T-helper 9 cell (primary cell): ENCODE measurements around the gene CYP2A6.

ENCODE experiments used
- DNase-seq: peaks from one replicate; pipeline ENCODE4 v3.0.0-alpha.2; 2020

Gene CYP2A6

DNA sequence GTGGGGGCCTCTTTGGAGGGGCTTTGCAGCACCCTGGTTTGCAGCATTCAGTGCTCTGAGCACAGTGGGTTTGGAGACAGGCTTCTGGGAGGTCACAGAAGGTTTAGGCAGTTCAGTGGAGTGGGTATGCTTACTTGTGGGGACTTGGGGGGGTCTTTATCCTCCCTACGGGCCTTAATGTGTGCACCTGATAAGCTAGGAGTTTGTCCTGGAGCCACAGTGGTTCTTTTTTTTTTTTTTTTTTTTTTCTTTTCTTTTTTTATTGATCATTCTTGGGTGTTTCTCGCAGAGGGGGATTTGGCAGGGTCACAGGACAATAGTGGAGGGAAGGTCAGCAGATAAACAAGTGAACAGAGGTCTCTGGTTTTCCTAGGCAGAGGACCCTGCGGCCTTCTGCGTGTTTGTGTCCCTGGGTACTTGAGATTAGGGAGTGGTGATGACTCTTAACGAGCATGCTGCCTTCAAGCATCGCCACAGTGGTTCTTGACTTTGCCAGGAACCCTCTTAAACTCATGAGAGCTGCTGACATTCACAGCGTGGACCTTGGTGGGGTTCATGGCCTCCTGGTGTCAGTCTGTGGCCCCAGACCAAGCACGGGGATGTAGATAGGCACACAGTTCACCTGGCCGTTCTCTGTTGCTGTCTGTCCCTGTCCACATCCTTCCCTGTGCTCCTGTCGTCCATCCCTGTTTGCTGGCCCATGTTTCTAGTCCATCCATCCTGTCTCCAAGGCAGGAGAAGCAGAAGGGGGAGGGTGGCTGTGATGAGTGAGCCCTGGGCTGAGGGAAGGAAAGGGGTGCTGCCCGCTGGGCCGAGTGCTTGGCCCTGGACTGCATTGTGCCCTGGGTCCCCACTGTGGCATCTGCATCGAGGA is 48.6 kb downstream of the CYP2A6 start:
- no peak for DNase-seq

DNA sequence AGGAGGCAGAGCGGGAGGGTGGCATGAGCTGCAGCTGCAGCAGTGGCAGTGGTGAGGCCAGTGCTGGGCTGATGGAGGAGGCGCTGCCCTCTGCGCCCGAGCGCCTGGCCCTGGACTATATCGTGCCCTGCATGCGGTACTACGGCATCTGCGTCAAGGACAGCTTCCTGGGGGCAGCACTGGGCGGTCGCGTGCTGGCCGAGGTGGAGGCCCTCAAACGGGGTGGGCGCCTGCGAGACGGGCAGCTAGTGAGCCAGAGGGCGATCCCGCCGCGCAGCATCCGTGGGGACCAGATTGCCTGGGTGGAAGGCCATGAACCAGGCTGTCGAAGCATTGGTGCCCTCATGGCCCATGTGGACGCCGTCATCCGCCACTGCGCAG is 49.3 kb downstream of the CYP2A6 start:
- no peak for DNase-seq

DNA sequence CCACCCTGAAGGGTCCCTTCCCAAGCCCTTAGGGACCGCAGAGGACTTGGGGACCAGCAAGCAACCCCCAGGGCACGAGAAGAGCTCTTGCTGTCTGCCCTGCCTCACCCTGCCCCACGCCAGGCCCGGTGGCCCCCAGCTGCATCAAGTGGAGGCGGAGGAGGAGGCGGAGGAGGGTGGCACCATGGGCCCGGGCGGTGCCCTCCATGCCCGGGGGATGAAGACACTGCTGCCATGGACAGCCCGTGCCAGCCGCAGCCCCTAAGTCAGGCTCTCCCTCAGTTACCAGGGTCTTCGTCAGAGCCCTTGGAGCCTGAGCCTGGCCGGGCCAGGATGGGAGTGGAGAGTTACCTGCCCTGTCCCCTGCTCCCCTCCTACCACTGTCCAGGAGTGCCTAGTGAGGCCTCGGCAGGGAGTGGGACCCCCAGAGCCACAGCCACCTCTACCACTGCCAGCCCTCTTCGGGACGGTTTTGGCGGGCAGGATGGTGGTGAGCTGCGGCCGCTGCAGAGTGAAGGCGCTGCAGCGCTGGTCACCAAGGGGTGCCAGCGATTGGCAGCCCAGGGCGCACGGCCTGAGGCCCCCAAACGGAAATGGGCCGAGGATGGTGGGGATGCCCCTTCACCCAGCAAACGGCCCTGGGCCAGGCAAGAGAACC is 49.8 kb downstream of the CYP2A6 start:
- DNase-seq = no peak

DNA sequence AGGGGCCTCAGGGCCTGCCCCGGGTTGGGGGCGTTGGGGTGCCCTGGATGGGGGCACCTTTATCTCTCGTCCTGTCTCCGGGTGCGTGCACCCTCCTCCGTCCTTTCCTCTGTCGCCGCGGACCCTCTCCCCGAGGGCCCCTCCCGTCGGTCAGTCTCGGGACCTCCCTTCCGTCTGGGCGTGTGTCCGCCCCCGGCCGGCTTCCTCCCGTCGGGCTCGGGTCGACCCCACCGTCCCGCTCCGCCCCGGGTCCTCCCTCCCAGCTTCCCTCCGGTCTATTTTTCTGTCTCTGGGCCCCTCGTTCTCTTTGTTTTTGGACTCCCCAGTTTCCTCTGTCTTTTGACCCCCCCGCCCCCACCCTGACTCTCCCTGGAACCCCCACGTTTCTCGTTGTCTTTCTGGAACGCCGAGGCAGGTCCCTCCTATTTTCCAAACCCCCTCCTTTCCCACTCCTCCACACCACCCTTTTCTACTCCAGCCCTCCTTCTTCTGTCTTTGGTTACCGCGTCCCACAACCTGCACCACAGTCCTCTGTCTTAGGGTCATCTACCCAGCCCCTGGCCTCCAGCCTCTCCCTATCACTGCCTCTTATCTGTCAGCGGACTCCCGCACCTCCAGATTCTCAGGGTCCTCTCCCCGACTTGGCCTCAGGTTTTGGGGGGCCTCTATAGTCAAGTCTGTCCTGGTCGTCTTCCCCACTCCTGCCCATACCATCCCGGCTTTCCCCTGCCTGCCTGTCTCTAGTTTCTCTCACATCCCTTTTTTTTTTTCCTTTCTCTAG is 50.5 kb downstream of the CYP2A6 start:
- no peak for DNase-seq

DNA sequence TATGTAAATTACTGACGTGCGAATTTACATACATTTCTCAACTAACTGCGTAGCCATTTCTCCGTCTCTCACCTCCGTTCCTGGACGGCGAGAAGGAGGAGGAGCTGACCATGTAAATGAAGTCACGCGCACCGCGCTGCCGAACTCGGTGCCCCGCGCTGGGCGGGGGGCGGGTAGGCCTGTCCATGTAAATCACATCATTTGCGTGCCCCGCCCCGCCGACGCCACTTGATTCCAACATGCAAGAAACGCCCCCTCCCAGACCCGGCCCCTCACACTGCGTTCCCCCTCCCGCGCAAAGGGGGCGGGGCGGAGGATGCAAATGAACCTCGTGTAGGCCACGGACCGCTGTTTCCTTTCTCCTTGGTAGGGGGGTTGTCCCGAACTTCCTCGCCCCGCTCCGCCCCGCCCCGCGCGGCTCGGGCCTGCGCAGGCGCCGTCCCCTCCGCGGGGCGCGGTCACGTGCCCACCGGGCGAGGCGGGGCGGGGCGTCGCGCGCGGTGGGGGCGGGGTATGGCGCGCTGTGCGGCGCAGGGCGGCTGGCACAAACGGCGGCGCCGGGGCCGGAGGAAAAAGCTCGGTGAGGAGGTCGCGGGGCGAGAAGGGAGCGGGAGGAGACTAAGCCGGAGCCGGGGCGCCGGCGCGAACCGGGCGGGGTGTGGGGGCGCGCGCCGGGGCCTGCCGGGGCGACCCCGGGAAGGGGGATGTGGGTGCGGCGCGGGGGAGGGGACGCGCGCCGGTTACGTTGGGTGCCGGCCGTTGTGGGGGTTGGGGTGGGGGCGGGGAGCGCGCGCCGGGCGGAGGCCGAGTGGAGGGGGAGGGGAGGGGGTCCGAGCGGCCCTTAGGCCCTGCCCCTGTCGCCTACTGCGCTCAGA is 51.3 kb downstream of the CYP2A6 start, which contains the start of gene EGLN2:
Gene EGLN2, plus strand, starts transcription at position 509 of the 875 bp plus-strand sequence. CDS start 1,382 bp downstream, outside the sequence.
- DNase-seq = peak; percentile 100

DNA sequence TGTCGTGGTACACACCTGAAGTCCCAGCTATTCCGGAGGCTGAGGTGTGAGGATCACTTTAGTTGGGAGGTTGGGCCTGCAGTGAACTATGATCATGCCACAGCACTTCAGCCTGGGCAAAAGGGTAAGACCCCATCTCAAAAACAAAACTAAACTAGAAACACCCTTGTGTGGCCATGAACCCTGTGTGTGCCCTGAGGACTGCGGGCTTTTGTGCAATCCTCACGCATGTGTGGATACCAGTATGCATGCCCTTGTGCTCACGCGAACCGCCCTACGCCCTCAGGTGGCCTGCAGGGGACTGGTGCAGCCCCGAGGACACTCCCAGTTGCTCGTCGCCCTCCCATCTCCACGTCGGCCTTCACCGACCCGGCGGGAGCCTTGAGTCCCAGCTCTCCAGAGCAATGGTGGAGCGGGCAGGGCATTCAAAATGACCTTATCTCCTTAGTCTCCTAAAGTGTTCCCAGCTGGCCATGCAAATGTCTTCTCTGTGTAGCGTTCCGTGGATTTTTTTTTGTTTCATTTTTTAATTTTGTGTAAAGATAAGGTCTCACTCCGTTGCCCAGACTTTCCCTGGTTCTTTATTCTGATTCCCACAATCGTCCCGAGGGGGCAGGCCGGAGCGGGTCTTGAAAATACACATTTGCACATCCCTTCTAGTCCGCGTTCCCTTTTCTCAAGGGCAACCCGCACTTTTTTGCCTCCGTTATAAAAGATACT is 52.1 kb downstream of the CYP2A6 start:
- DNase-seq = peak; percentile 54

DNA sequence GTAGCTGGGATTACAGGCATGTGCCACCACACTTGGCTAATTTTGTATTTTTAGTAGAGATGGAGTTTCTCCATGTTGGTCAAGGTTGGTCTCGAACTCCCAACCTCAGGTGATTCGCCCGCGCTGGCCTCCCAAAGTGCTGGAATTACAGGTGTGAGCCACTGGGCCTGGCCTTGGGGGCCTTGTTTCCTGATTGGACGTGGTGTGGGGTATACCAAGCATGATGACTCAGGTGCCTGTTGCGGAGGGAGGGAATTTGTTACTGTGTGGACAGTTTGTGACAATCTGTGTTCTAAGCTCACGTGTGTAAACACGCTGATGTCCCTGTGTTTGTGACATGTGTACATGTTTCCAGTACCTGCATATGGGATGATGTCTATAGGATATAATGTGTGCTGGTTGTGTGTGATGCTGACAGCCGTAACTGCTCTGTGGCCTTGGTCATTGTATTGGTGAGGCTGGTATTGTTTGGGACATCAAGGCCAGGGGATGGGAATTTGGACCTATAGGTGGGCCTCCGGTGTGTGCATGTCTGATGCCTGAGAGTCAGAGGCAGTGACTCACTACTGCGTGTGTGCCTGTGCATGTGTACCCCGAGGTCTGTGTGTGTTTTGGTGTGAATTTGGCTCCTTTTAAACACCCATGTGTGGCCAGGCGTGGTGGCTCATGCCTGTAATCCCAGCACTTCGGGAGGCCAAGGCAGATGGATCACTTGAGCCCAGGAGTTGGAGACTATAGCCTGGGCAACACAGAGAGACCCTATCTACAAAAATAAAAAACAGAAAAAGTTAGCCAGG is 52.9 kb downstream of the CYP2A6 start:
- DNase-seq = no peak
